ENCODE results near the gene CHST13. TPM values are rescaled to one million over a fixed set of nuclear protein-coding genes. Genes with fewer than 3 reads are reported as not detected.

Gene CHST13
- total RNA-seq, 4 donors from 2014 or later = 2.8 to 2.9 TPM; not detected in 2

DNA sequence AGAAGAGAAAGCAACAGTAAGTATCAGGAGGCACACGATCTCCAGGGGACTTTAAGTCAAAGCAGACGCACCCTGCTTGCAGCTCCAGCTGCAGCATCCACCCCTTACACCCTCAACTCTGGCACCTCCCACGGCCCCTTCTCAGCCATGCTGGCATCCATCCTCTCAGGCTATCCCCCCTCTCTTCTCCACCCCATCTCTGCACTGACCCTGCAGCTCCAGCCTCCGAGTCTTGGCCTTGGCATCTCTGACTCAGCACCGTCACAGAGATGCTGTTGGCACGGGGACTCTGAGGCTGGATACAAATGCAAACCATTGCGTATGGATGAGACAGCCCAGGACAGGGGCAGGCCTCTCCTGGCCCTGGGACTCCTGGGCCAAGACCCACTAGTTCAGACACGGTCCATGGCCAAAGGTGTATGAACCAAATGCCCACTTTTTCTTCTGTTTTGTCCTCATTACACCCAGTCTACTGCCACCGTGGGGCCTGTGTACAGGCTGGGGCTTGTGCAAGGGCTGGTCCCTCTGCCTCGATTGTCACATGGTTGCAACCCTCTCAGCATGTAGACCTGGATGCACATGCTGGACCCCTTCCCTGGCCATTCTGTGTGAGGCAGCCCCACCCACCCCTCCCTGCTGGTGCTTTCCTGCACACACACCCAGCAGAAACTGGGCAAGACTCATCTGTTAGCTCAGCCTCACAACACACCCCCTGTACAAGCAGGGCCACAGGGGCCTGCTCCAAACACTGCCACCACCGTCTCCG, 29.6 kb upstream of the CHST13 start:
- Histone ChIP-seq H3K4me1 (no peaks in the 10 kb centered on the region), H3K27ac (no peak overlapping the region), H3K9me3 (no peaks in the 10 kb centered on the region), H3K36me3 (no peaks in the 10 kb centered on the region), H3K27me3 (no peaks in the 10 kb centered on the region), H3K4me3 (no peak overlapping the region)
- DNase-seq = no peak
- TF ChIP-seq, protein P1, sequence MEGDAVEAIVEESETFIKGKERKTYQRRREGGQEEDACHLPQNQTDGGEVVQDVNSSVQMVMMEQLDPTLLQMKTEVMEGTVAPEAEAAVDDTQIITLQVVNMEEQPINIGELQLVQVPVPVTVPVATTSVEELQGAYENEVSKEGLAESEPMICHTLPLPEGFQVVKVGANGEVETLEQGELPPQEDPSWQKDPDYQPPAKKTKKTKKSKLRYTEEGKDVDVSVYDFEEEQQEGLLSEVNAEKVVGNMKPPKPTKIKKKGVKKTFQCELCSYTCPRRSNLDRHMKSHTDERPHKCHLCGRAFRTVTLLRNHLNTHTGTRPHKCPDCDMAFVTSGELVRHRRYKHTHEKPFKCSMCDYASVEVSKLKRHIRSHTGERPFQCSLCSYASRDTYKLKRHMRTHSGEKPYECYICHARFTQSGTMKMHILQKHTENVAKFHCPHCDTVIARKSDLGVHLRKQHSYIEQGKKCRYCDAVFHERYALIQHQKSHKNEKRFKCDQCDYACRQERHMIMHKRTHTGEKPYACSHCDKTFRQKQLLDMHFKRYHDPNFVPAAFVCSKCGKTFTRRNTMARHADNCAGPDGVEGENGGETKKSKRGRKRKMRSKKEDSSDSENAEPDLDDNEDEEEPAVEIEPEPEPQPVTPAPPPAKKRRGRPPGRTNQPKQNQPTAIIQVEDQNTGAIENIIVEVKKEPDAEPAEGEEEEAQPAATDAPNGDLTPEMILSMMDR (IDR thresholded peaks at IDR 0.05) = no peak
- no peak for TF ChIP-seq POLR2A (IDR thresholded peaks at IDR 0.05)

- H3K4me3 ChIP-seq = no peak overlapping the region
- H3K27me3 ChIP-seq = no peaks in the 10 kb centered on the region
- no peak for TF ChIP-seq POLR2A (IDR thresholded peaks at IDR 0.05)
- TF ChIP-seq, protein P1 (IDR thresholded peaks at IDR 0.05) = no peak
- H3K9me3 ChIP-seq = no peaks in the 10 kb centered on the region
- H3K4me1 ChIP-seq = no peaks in the 10 kb centered on the region
- no peak for DNase-seq
- no peak overlapping the region for H3K27ac ChIP-seq
- H3K36me3 ChIP-seq = no peaks in the 10 kb centered on the region
Measured at GRCh38 chr3:126494970-126495230, 29.1 kb upstream of the CHST13 start.

- H3K4me3 ChIP-seq = no peak overlapping the region
- no peaks in the 10 kb centered on the region for H3K9me3 ChIP-seq
- no peak for TF ChIP-seq POLR2A (IDR thresholded peaks at IDR 0.05)
- no peaks in the 10 kb centered on the region for H3K36me3 ChIP-seq
- no peaks in the 10 kb centered on the region for H3K4me1 ChIP-seq
- no peaks in the 10 kb centered on the region for H3K27me3 ChIP-seq
- H3K27ac ChIP-seq = no peak overlapping the region
- DNase-seq = no peak
Measured at GRCh38 chr3:126495786-126496185, 28.2 kb upstream of the CHST13 start.

DNA sequence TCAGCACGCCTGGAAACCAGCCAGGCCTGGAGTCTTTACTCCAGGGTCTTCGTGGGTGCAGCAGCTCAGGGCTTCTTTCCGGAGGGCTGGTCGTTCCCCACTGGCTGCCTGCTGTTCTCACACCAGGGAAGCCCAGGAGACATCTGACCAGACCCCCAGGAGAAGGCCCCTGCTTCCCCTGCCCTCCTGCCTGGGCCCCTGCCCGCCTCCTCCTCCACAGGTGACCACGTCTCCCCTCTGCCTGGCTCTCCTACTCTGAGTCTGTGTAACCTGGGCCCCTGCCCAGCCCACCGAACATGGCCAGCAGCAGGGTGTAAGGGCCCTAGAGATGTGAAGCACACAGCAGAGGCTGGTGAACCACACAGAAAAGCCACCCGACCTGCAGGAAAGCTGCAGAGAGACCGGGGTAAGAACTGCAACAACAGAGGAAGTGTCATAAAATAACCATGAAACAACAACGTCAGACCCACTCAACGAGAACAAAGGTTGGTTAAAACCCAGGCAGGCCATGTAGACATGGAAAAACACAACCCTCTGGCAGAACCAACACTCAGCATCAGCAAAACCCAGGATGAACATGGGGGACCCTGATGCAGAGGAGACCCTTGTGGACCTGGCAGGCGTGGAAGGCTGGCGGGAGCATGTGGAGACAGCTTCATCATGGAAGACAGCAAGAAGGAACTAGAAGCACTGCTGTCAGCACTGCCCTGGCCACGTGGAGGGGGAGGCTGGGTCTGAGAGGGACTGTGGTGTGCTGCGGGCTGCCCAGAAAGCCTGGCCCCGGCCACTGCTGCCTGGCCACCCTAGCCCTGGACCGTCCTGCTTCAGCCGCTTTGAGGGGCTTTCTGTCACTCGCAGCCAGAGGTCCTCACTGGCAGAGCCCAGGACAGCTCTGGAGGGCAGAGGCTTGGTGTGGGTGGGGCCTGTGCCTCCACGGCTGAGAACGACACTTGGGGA, 26.8 kb upstream of the CHST13 start:
- Histone ChIP-seq H3K4me3 (no peak overlapping the region), H3K4me1 (no peaks in the 10 kb centered on the region), H3K9me3 (no peaks in the 10 kb centered on the region), H3K27me3 (no peaks in the 10 kb centered on the region), H3K27ac (no peak overlapping the region), H3K36me3 (no peaks in the 10 kb centered on the region)
- DNase-seq = no peak
- TF ChIP-seq, protein P1 (IDR thresholded peaks at IDR 0.05) = no peak
- no peak for TF ChIP-seq POLR2A (IDR thresholded peaks at IDR 0.05)

- no peak overlapping the region for H3K27ac ChIP-seq
- H3K4me1 ChIP-seq = no peaks in the 10 kb centered on the region
- TF ChIP-seq, protein P1 (IDR thresholded peaks at IDR 0.05) = no peak
- TF ChIP-seq POLR2A (IDR thresholded peaks at IDR 0.05) = no peak
- no peaks in the 10 kb centered on the region for H3K36me3 ChIP-seq
- H3K27me3 ChIP-seq = no peaks in the 10 kb centered on the region
- H3K9me3 ChIP-seq = no peaks in the 10 kb centered on the region
- DNase-seq = no peak
- H3K4me3 ChIP-seq = no peak overlapping the region
Measured at GRCh38 chr3:126497956-126498355, 26.0 kb upstream of the CHST13 start.

DNA sequence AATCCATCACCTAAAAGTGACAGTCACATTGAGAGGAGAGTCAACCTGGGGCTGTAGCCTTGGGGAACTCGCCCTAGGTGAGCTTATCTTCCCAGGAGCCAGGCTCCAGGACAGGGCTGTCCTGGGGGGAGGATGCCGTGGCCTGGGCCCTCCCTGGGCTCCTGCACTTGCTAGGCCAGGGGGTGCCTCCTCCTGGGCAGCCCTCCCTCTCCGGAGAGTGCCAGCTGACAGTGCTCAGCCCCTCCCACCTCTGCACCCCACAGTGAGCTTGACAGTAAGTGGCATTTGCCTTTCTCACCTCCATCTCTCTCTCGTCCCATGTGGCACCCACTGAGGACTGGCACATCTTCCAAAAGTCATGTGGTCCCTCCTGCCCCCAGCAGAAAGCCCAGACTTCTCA, 25.5 kb upstream of the CHST13 start:
- H3K4me3 ChIP-seq = no peak overlapping the region
- no peak for DNase-seq
- H3K36me3 ChIP-seq = no peaks in the 10 kb centered on the region
- no peaks in the 10 kb centered on the region for H3K4me1 ChIP-seq
- TF ChIP-seq, protein P1 (IDR thresholded peaks at IDR 0.05) = no peak
- no peak for TF ChIP-seq POLR2A (IDR thresholded peaks at IDR 0.05)
- H3K27ac ChIP-seq = no peak overlapping the region
- no peaks in the 10 kb centered on the region for H3K9me3 ChIP-seq
- H3K27me3 ChIP-seq = no peaks in the 10 kb centered on the region

All from Peyer's patch (tissue), 4 donors.